H9 (cell line): Measurements from ENCODE around the gene ZMYND12. TPM values are rescaled to one million over a fixed set of nuclear protein-coding genes. Genes with fewer than 3 reads are reported as not detected.

Experiments used
- DNase-seq: peaks from one replicate; pipeline ENCODE4 v3.0.0-alpha.2; 2017
- H2AFZ ChIP-seq: one replicate; pipeline ENCODE4 v1.6.1; 2013; ENCODE audit warnings: mild to moderate bottlenecking, low read length, control low read depth, moderate library complexity
- H2AK5ac ChIP-seq: 2 replicates; pipeline ENCODE4 v1.6.1; 2013; ENCODE audit warnings: low read length, control low read depth, mixed read lengths; ENCODE audit not compliant: insufficient read length
- H2BK120ac ChIP-seq: one replicate; pipeline ENCODE4 v1.6.1; 2013; ENCODE audit warnings: low read depth, mild to moderate bottlenecking, low read length, control low read depth, inconsistent platforms; ENCODE audit not compliant: poor library complexity, severe bottlenecking
- H2BK12ac ChIP-seq: 2 replicates; pipeline ENCODE4 v1.6.1; 2013; ENCODE audit warnings: low read length, control low read depth, mixed read lengths, low read depth; ENCODE audit not compliant: insufficient read length
- H2BK15ac ChIP-seq: 2 replicates; pipeline ENCODE4 v1.6.1; 2013; ENCODE audit warnings: low read depth, low read length, control low read depth
- H2BK20ac ChIP-seq: one replicate; pipeline ENCODE4 v1.6.1; 2013; ENCODE audit warnings: low read depth, mild to moderate bottlenecking, low read length, control low read depth, inconsistent platforms; ENCODE audit not compliant: poor library complexity, severe bottlenecking
- H2BK5ac ChIP-seq: 2 replicates; pipeline ENCODE4 v1.6.1; 2013; ENCODE audit warnings: low read length, control low read depth, mixed read lengths; ENCODE audit not compliant: insufficient read length
- H3K14ac ChIP-seq: 2 replicates; pipeline ENCODE4 v1.6.1; 2013; ENCODE audit warnings: low read length, control low read depth; ENCODE audit not compliant: insufficient read depth
- H3K18ac ChIP-seq: 2 replicates; pipeline ENCODE4 v1.6.1; 2013; ENCODE audit warnings: low read depth, mild to moderate bottlenecking, mixed read lengths, low read length, control low read depth; ENCODE audit not compliant: insufficient read length
- H3K23ac ChIP-seq: 2 replicates; pipeline ENCODE4 v1.6.1; 2013; ENCODE audit warnings: low read length, control low read depth, mixed read lengths, low read depth; ENCODE audit not compliant: insufficient read length
- H3K23me2 ChIP-seq: 2 replicates; pipeline ENCODE4 v1.6.1; 2013; ENCODE audit warnings: low read depth, mild to moderate bottlenecking, mixed read lengths, low read length, control low read depth; ENCODE audit not compliant: insufficient read length, poor library complexity, severe bottlenecking
- H3K27ac ChIP-seq: 2 replicates; pipeline ENCODE4 v1.5.1; 2013; ENCODE audit warnings: low read length, control low read depth, mixed read lengths, low read depth; ENCODE audit not compliant: insufficient read length
- H3K27me3 ChIP-seq: 2 replicates; pipeline ENCODE4 v1.6.1; 2013; ENCODE audit warnings: low read length, control low read depth, inconsistent platforms; ENCODE audit not compliant: insufficient read depth
- H3K4ac ChIP-seq: 2 replicates; pipeline ENCODE4 v1.6.1; 2013; ENCODE audit warnings: low read depth, mild to moderate bottlenecking, control low read depth, inconsistent platforms, low read length, moderate library complexity
- H3K4me1 ChIP-seq: 2 replicates; pipeline ENCODE4 v1.6.1; 2013; ENCODE audit warnings: low read length, control low read depth, inconsistent platforms; ENCODE audit not compliant: insufficient read depth
- H3K4me2 ChIP-seq: 2 replicates; pipeline ENCODE4 v1.6.1; 2013; ENCODE audit warnings: low read length, control low read depth, mixed read lengths; ENCODE audit not compliant: insufficient read length, insufficient read depth
- H3K56ac ChIP-seq: 2 replicates; pipeline ENCODE4 v1.6.1; 2013; ENCODE audit warnings: low read depth, mild to moderate bottlenecking, mixed read lengths, low read length, control low read depth; ENCODE audit not compliant: insufficient read length
- H3K79me1 ChIP-seq: 2 replicates; pipeline ENCODE4 v1.6.1; 2013; ENCODE audit warnings: low read depth, mild to moderate bottlenecking, moderate library complexity, low read length, control low read depth, inconsistent platforms; ENCODE audit not compliant: insufficient read depth, poor library complexity, severe bottlenecking
- H3K79me2 ChIP-seq: 2 replicates; pipeline ENCODE4 v1.6.1; 2013; ENCODE audit warnings: low read length, control low read depth, inconsistent platforms; ENCODE audit not compliant: insufficient read depth
- H3K9ac ChIP-seq: 2 replicates; pipeline ENCODE4 v1.6.1; 2013; ENCODE audit warnings: low read length, control low read depth, mixed read lengths; ENCODE audit not compliant: insufficient read length; ENCODE audit errors: extremely low read depth
- H3K9me3 ChIP-seq: one replicate; pipeline ENCODE4 v1.6.1; 2013; ENCODE audit warnings: low read depth, low read length, inconsistent platforms; ENCODE audit not compliant: control insufficient read depth
- H3T11ph ChIP-seq: one replicate; pipeline ENCODE4 v1.6.1; 2013; ENCODE audit warnings: mild to moderate bottlenecking, low read length, control low read depth, inconsistent platforms
- H4K20me1 ChIP-seq: one replicate; pipeline ENCODE4 v1.6.1; 2013; ENCODE audit not compliant: control insufficient read depth, insufficient read length, insufficient read depth
- H4K5ac ChIP-seq: 2 replicates; pipeline ENCODE4 v1.6.1; 2013; ENCODE audit warnings: low read depth, mild to moderate bottlenecking, mixed read lengths, low read length, control low read depth; ENCODE audit not compliant: insufficient read length
- H4K8ac ChIP-seq: replicated peaks from 2 replicates; pipeline ENCODE4 v1.6.1; 2013; ENCODE audit warnings: low read length, control low read depth, mixed read lengths, low read depth; ENCODE audit not compliant: insufficient read length
- H4K91ac ChIP-seq: 2 replicates; pipeline ENCODE4 v1.6.1; 2013; ENCODE audit warnings: low read depth, mild to moderate bottlenecking, moderate library complexity, mixed read lengths, low read length, control low read depth; ENCODE audit not compliant: insufficient read length
- H3K27ac Mint-ChIP-seq, 3 experiments: 2 replicates in 2 of 3; 3 replicates in 1 of 3; pipeline ENCODE4 v1.8.0; 2020 to 2021; ENCODE audit warnings: mixed read lengths in 3 of 3, mild to moderate bottlenecking in 1 of 3, moderate library complexity in 1 of 3
- H3K27me3 Mint-ChIP-seq: 2 replicates; pipeline ENCODE4 v1.8.0; 2021; ENCODE audit warnings: low read depth, mild to moderate bottlenecking, moderate library complexity, mixed read lengths
- H3K36me3 Mint-ChIP-seq, 3 experiments: 2 replicates in 2 of 3; 3 replicates in 1 of 3; pipeline ENCODE4 v1.8.0; 2020 to 2021; ENCODE audit warnings: low read depth in 3 of 3, mixed read lengths in 3 of 3; ENCODE audit not compliant: insufficient read depth in 1 of 3
- H3K4me1 Mint-ChIP-seq, 2 experiments: 2 replicates each; pipeline ENCODE4 v1.8.0; 2020; ENCODE audit warnings: mixed read lengths in 2 of 2
- H3K4me3 Mint-ChIP-seq, 2 experiments: 2 replicates in 1 of 2; 3 replicates in 1 of 2; pipeline ENCODE4 v1.8.0; 2020 to 2021; ENCODE audit warnings: mild to moderate bottlenecking in 2 of 2, mixed read lengths in 2 of 2, moderate library complexity in 1 of 2
- H3K9me3 Mint-ChIP-seq, 2 experiments: 2 replicates in 1 of 2; 3 replicates in 1 of 2; pipeline ENCODE4 v1.8.0; 2020; ENCODE audit warnings: mild to moderate bottlenecking in 2 of 2, mixed read lengths in 2 of 2, moderate library complexity in 1 of 2
- WGBS: extraction: QIAGEN DNeasy Blood & Tissue Kit; methylation state at CpG from one replicate; pipeline ENCODE4 v1.1.7; 2013; ENCODE audit warnings: missing lambda C conversion rate, low lambda C conversion rate, mixed read lengths; ENCODE audit not compliant: insufficient read length; ENCODE audit errors: extremely low coverage; 5-methylcytosine and 5-hydroxymethylcytosine counted together
- total RNA-seq: library from RNA; stranded (reverse); gene quantifications from 2 replicates; pipeline ENCODE4 v1.2.1, GENCODE V29; 2021
- TF ChIP-seq, protein P1 (sequence below): fragments of 200-600 bp; sonication (generic); conservative IDR thresholded peaks from 3 replicates; pipeline ENCODE4 v1.8.0; 2021; ENCODE audit warnings: antibody characterized with exemption, mild to moderate bottlenecking

ZMYND12 gene
- total RNA-seq, 1 experiment from 2014 or later = 0.42 TPM

DNA sequence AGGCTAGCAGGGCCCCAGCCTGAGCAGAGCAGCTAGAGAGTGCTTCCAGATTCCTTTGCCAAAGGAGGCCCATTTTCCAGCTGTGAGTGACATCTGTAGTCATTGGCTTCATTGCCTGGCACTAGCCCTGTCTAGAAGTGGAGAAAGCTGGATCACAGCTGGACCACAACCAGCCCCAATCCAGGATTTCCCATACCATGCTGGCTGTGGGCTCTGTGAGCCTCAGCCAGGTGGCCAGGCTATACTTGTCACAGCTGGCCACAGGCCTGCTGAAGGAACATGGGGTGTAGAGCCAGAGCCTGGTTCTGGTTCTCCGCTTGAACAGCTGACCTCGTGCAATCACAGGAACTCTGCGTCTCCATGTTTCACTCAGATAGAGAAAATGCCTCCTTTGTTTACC, 38.7 kb downstream of the ZMYND12 start:
- Histone ChIP-seq H3K27me3 (no peaks in the 10 kb centered on the region), H3K23me2 (no peaks in the 10 kb centered on the region), H2BK12ac (no peak overlapping the region), H3K23ac (no peak overlapping the region), H2BK20ac (no peak overlapping the region), H3K79me1 (no peaks in the 10 kb centered on the region), H4K5ac (no peak overlapping the region), H3K14ac (no peak overlapping the region), H4K8ac (no peak overlapping the region), H2AK5ac (no peak overlapping the region), H3K79me2 (no peaks in the 10 kb centered on the region), H4K91ac (no peak overlapping the region), H3K56ac (no peak overlapping the region), H2BK5ac (no peak overlapping the region), H4K20me1 (no peaks in the 10 kb centered on the region), H3K9ac (no peak overlapping the region), H3T11ph (no peak overlapping the region), H3K4me1 (peaks cover 9% of the 10 kb centered on the region; the same call in 1 of the 2 replicates), H3K27ac (no peak overlapping the region), H3K4me2 (no peak overlapping the region), H3K9me3 (no peaks in the 10 kb centered on the region), H3K18ac (no peak overlapping the region), H2BK120ac (no peak overlapping the region), H2AFZ (no peak overlapping the region), H3K4ac (no peak overlapping the region), H2BK15ac (no peak overlapping the region)
- WGBS = no CpG with 5 or more reads among the region's 3 CpGs
- peaks cover 39 to 41% of the 10 kb centered on the region in 2 experiments for H3K4me1 Mint-ChIP-seq
- H3K9me3 Mint-ChIP-seq = no peaks in the 10 kb centered on the region
- peaks cover 2% of the 10 kb centered on the region; the same call in 1 of the 2 replicates for H3K27me3 Mint-ChIP-seq
- no peak for DNase-seq
- TF ChIP-seq, protein P1, sequence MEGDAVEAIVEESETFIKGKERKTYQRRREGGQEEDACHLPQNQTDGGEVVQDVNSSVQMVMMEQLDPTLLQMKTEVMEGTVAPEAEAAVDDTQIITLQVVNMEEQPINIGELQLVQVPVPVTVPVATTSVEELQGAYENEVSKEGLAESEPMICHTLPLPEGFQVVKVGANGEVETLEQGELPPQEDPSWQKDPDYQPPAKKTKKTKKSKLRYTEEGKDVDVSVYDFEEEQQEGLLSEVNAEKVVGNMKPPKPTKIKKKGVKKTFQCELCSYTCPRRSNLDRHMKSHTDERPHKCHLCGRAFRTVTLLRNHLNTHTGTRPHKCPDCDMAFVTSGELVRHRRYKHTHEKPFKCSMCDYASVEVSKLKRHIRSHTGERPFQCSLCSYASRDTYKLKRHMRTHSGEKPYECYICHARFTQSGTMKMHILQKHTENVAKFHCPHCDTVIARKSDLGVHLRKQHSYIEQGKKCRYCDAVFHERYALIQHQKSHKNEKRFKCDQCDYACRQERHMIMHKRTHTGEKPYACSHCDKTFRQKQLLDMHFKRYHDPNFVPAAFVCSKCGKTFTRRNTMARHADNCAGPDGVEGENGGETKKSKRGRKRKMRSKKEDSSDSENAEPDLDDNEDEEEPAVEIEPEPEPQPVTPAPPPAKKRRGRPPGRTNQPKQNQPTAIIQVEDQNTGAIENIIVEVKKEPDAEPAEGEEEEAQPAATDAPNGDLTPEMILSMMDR = no peak
- no peak overlapping the region for H3K4me3 Mint-ChIP-seq
- H3K36me3 Mint-ChIP-seq = peaks cover 0 to 13% (median 0%) of the 10 kb centered on the region in 3 experiments; a peak in 5 of 7 replicates
- H3K27ac Mint-ChIP-seq = peak overlapping the region in 1 of 3 experiments; percentile 70; a peak in 2 of 7 replicates
